ENCODE data around the gene SON.
"Not testable (repeated sequence)": the region's sequence is repeated elsewhere in the genome, so short reads cannot be mapped to it uniquely, and the experiment has no call there.

The SON gene

DNA sequence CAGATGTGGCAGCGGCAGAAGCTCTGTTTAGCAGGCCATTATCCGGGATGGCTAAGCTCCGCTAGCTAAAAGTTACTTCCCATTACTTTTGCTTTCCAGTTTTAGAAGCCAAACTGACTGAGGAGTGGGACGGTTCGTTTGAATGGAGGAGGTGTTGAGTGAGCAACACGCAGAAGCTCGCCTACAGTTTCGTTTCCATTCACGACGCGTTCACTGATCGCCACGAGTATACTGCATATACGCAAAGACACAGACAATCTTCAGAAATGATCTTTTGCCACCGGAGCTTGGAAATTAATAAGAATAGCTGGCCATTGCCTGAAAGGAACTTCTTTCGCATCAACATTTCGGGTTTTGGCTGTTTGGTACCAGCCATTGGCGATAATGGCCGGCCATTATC, 14.6 kb downstream of the SON start:
- Histone ChIP-seq H3K4me1 (ENCODE audit: control insufficient read depth in 1 of 2, insufficient read depth in 2 of 2, low read length in 2 of 2) (peaks cover 0 to 24% of the 10 kb centered on the region in 2 donors), H3K36me3 (ENCODE audit: control insufficient read depth in 1 of 2, insufficient read depth in 2 of 2, low read length in 2 of 2) (peaks cover 71 to 81% of the 10 kb centered on the region in 2 donors)

DNA sequence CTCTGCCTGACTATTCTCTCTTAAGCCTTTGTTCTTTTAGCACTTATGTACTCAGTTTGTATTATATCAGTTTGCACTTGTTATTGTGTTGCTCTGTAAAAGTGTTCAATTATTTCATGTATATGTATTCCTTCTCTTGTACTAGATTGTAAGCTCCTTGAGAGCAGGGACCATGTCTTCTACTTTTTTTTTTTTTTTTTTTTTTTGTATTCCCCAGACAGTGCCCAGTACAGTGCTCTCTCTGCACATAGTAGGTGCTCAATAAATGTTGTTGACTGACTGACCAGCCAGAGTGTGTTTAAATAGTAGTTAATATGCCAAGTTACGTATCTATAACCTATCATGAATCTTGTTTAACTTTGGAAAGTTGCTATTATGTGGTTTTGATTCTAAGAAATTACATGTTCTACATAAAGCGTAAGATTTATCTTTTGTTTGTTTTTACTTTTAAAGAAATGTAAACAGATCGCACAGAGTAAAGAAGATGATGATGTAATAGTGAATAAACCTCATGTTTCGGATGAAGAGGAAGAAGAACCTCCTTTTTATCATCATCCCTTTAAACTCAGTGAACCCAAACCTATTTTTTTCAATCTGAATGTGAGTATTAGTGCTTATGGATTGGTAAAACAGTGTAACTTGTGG, 16.1 kb downstream of the SON start:
- Histone ChIP-seq H3K4me3 (ENCODE audit: low read depth in 1 of 2, low read length in 2 of 2) (no peak overlapping the region), H3K9me3 (ENCODE audit: control insufficient read depth in 1 of 2, low read length in 2 of 2) (no peaks in the 10 kb centered on the region), H3K4me1 (ENCODE audit: control insufficient read depth in 1 of 2, insufficient read depth in 2 of 2, low read length in 2 of 2) (peaks cover 0 to 24% of the 10 kb centered on the region in 2 donors), H3K36me3 (ENCODE audit: control insufficient read depth in 1 of 2, insufficient read depth in 2 of 2, low read length in 2 of 2) (peaks cover 56 to 79% of the 10 kb centered on the region in 2 donors), H3K27ac (ENCODE audit: low read length) (no peak overlapping the region), H3K27me3 (ENCODE audit: low read depth, low read length) (no peaks in the 10 kb centered on the region)

More for the DNA sequence above, 14.6 kb downstream of the SON start:
- no peaks in the 10 kb centered on the region for H3K9me3 ChIP-seq (ENCODE audit: control insufficient read depth in 1 of 2, low read length in 2 of 2)
- no peaks in the 10 kb centered on the region for H3K27me3 ChIP-seq (ENCODE audit: low read depth, low read length)
- no peak overlapping the region for H3K27ac ChIP-seq (ENCODE audit: low read length)
- H3K4me3 ChIP-seq (ENCODE audit: low read depth in 1 of 2, low read length in 2 of 2) = no peak overlapping the region

DNA sequence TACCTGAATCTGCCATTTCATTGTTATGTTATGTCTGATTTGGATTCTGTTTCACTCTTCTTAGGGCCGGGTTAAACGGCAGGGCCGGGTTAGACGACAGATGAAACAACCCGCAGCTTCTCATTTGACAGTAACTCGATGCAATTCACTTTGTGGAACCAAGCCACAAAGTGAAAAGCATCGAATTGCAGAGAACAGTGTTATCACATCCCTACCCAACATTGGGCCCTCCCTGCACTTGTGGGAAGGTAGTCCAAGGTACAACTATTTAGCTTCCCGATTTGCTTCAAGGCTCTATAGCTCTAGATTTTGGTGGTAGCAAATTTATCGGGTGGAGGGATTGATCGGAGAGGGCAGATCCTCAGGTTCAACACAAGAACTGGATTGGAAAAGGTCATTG, 17.0 kb downstream of the SON start:
- Histone ChIP-seq H3K27me3 (ENCODE audit: low read depth, low read length) (no peaks in the 10 kb centered on the region), H3K27ac (ENCODE audit: low read length) (no peak overlapping the region), H3K36me3 (ENCODE audit: control insufficient read depth in 1 of 2, insufficient read depth in 2 of 2, low read length in 2 of 2) (peaks cover 47 to 75% of the 10 kb centered on the region in 2 donors), H3K4me1 (ENCODE audit: control insufficient read depth in 1 of 2, insufficient read depth in 2 of 2, low read length in 2 of 2) (peaks cover 0 to 24% of the 10 kb centered on the region in 2 donors), H3K9me3 (ENCODE audit: control insufficient read depth in 1 of 2, low read length in 2 of 2) (no peaks in the 10 kb centered on the region), H3K4me3 (ENCODE audit: low read depth in 1 of 2, low read length in 2 of 2) (no peak overlapping the region)

DNA sequence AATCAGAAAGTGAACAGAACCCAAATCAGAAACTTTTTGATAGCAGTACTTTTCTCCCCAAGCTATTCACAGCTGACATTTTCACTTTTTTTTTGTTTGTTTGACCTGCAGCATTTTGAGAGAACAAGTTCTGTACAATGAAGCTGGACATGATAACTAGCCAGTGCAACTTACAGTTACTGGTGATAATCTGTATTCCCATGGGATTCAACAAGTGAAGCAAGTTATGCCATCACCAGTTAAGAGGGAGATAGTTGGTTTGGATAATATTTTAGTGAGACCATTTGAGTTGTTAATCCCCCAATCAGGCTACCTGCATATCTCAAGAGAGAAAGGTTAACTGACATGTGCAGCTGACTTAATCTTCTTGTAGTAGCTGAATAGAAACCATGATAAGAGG, 18.1 kb downstream of the SON start:
- Histone ChIP-seq H3K27ac (ENCODE audit: low read length) (no peak overlapping the region), H3K9me3 (ENCODE audit: control insufficient read depth in 1 of 2, low read length in 2 of 2) (no peaks in the 10 kb centered on the region), H3K4me1 (ENCODE audit: control insufficient read depth in 1 of 2, insufficient read depth in 2 of 2, low read length in 2 of 2) (peaks cover 0 to 20% of the 10 kb centered on the region in 2 donors), H3K27me3 (ENCODE audit: low read depth, low read length) (no peaks in the 10 kb centered on the region), H3K4me3 (ENCODE audit: low read depth in 1 of 2, low read length in 2 of 2) (no peak overlapping the region), H3K36me3 (ENCODE audit: control insufficient read depth in 1 of 2, insufficient read depth in 2 of 2, low read length in 2 of 2) (peaks cover 46 to 69% of the 10 kb centered on the region in 2 donors)

DNA sequence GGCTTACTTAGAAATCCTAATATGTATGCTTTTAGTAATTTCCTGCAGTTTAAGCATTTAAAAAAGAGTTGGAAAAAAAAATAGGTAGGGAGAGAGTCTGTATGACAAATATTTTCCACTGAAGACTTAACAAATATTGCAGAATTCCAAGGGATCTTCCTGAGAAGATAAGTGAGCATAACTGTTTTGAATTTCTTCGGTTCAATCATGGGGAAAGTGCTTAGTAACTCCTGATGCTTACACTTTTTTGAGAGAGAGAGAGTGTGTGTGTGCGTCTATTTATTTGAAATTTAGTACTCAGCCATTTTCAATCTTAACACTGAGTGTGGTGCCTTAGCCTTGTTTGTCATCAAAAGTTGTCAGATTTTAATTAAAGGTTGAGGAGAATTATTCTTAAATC, 18.5 kb downstream of the SON start:
- Histone ChIP-seq H3K36me3 (ENCODE audit: control insufficient read depth in 1 of 2, insufficient read depth in 2 of 2, low read length in 2 of 2) (peaks cover 44 to 69% of the 10 kb centered on the region in 2 donors), H3K27me3 (ENCODE audit: low read depth, low read length) (no peaks in the 10 kb centered on the region), H3K4me1 (ENCODE audit: control insufficient read depth in 1 of 2, insufficient read depth in 2 of 2, low read length in 2 of 2) (peaks cover 0 to 16% of the 10 kb centered on the region in 2 donors), H3K9me3 (ENCODE audit: control insufficient read depth in 1 of 2, low read length in 2 of 2) (no peaks in the 10 kb centered on the region), H3K4me3 (ENCODE audit: low read depth in 1 of 2, low read length in 2 of 2) (no peak overlapping the region), H3K27ac (ENCODE audit: low read length) (no peak overlapping the region)

DNA sequence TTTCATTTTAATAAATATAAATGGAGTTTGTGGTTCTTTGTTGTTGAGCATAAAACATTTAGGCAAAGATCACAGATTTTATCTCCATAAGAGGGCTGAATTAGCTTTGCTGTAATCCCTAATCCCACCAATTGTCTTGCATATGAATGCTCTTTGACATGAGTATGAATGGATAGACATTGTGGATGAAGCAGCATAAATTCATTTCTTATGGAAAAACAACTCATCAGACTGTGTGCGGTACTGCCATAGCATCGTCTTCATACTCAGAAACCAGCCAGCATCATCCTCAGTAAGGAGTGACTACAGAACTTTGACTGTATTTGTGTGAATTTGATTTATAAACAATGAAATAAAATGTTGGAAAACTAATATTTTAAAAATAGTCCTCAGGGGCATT, 19.6 kb downstream of the SON start:
- H3K27me3 ChIP-seq (ENCODE audit: low read depth, low read length) = no peaks in the 10 kb centered on the region
- no peak overlapping the region for H3K27ac ChIP-seq (ENCODE audit: low read length)
- peaks cover 0 to 15% of the 10 kb centered on the region in 2 donors for H3K4me1 ChIP-seq (ENCODE audit: control insufficient read depth in 1 of 2, insufficient read depth in 2 of 2, low read length in 2 of 2)
- H3K9me3 ChIP-seq (ENCODE audit: control insufficient read depth in 1 of 2, low read length in 2 of 2) = no peaks in the 10 kb centered on the region
- H3K4me3 ChIP-seq (ENCODE audit: low read depth in 1 of 2, low read length in 2 of 2) = no peak overlapping the region
- peaks cover 42 to 65% of the 10 kb centered on the region in 2 donors for H3K36me3 ChIP-seq (ENCODE audit: control insufficient read depth in 1 of 2, insufficient read depth in 2 of 2, low read length in 2 of 2)

DNA sequence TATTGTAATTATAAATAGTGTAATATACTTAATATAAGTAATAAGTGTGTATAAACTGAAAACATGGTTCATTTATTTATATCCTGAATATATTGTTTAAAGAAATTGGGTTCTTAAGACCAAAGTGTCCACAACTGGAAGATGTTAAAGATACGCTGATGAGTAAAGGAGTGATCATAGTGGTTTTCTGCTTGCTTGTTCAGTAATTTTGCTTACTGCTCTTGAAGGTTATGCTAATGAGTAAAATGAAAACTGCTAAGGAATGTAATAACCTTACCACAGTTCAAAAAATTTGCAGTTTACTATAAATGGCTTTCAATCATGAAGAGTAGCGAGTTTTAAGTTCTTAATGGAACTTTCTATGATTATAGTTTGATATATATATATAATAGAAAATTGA, 23.7 kb downstream of the SON start:
- no peaks in the 10 kb centered on the region for H3K27me3 ChIP-seq (ENCODE audit: low read depth, low read length)
- no peak overlapping the region for H3K4me3 ChIP-seq (ENCODE audit: low read depth in 1 of 2, low read length in 2 of 2)
- H3K9me3 ChIP-seq (ENCODE audit: control insufficient read depth in 1 of 2, low read length in 2 of 2) = no peaks in the 10 kb centered on the region
- H3K4me1 ChIP-seq (ENCODE audit: control insufficient read depth in 1 of 2, insufficient read depth in 2 of 2, low read length in 2 of 2) = peaks cover 0 to 5% of the 10 kb centered on the region in 2 donors
- H3K36me3 ChIP-seq (ENCODE audit: control insufficient read depth in 1 of 2, insufficient read depth in 2 of 2, low read length in 2 of 2) = peaks cover 23 to 55% of the 10 kb centered on the region in 2 donors
- no peak overlapping the region for H3K27ac ChIP-seq (ENCODE audit: low read length)

DNA sequence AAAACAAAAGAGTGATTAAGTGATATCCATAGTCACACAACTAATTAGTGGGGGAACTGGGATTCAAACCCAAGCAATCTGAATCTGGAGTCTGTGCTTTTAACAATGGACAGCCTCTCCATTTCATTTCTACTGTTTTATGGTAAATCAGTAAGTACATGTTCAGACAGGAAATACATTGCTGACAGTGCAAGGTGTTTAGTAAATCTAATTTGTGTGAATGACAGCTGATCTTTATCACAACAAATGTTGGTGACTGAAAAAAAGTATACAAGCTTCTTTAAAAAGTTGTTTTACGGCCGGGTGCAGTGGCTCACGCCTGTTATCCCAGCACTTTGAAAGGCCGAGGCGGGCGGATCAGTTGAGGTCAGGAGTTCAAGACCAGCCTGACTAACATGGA, 25.1 kb downstream of the SON start:
- Histone ChIP-seq H3K27ac (ENCODE audit: low read length) (no peak overlapping the region), H3K27me3 (ENCODE audit: low read depth, low read length) (no peaks in the 10 kb centered on the region), H3K36me3 (ENCODE audit: control insufficient read depth in 1 of 2, insufficient read depth in 2 of 2, low read length in 2 of 2) (peaks cover 29 to 55% of the 10 kb centered on the region in 2 donors), H3K9me3 (ENCODE audit: control insufficient read depth in 1 of 2, low read length in 2 of 2) (no peaks in the 10 kb centered on the region), H3K4me3 (ENCODE audit: low read depth in 1 of 2, low read length in 2 of 2) (no peak overlapping the region), H3K4me1 (ENCODE audit: control insufficient read depth in 1 of 2, insufficient read depth in 2 of 2, low read length in 2 of 2) (peaks cover 5 to 16% of the 10 kb centered on the region in 2 donors)

DNA sequence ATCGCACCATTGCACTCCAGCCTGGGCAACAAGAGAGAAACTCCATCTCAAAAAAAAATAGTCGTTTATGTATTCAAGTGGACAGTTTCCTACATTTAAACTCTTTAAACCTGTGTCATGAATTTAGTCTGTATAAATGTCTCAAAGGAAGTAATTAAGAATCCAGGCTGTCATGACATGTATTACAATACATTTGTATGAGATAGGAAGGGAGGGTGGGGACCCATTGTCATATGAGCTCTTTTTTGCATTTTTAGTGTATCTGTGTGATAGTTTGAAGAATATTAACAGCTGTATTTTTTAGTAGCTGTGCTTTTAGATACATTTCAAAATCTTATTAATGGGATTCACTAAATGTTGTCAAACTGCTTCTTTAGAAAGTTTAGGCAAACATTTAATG, 25.6 kb downstream of the SON start:
- Histone ChIP-seq H3K4me1 (ENCODE audit: control insufficient read depth in 1 of 2, insufficient read depth in 2 of 2, low read length in 2 of 2) (peaks cover 5 to 20% of the 10 kb centered on the region in 2 donors), H3K9me3 (ENCODE audit: control insufficient read depth in 1 of 2, low read length in 2 of 2) (no peaks in the 10 kb centered on the region), H3K27ac (ENCODE audit: low read length) (no peak overlapping the region), H3K36me3 (ENCODE audit: control insufficient read depth in 1 of 2, insufficient read depth in 2 of 2, low read length in 2 of 2) (peaks cover 32 to 56% of the 10 kb centered on the region in 2 donors), H3K4me3 (ENCODE audit: low read depth in 1 of 2, low read length in 2 of 2) (no peak overlapping the region), H3K27me3 (ENCODE audit: low read depth, low read length) (no peaks in the 10 kb centered on the region)

DNA sequence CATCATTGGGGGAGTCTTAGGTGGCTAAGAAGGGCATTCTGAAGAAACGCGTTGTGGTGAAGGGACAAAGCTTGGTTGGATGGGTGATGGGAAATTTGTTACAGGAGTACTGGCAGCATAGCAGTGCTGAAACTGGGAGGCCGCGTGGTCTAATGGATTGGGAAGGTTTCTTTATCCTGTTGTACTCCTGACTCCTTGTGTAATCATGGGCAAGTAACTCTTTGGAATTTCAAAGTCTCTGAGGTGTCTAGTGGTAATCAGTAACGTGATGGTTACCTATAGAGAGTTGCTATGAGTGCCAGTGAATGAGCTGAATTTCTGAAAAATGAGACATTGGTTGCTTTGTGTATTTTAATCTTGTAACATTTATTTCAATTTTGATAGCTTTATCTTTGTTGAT, 27.2 kb downstream of the SON start:
- Histone ChIP-seq H3K9me3 (ENCODE audit: control insufficient read depth in 1 of 2, low read length in 2 of 2) (no peaks in the 10 kb centered on the region), H3K4me3 (ENCODE audit: low read depth in 1 of 2, low read length in 2 of 2) (no peak overlapping the region), H3K4me1 (ENCODE audit: control insufficient read depth in 1 of 2, insufficient read depth in 2 of 2, low read length in 2 of 2) (peaks cover 5 to 20% of the 10 kb centered on the region in 2 donors), H3K27ac (ENCODE audit: low read length) (no peak overlapping the region), H3K36me3 (ENCODE audit: control insufficient read depth in 1 of 2, insufficient read depth in 2 of 2, low read length in 2 of 2) (peaks cover 46 to 61% of the 10 kb centered on the region in 2 donors), H3K27me3 (ENCODE audit: low read depth, low read length) (no peaks in the 10 kb centered on the region)

DNA sequence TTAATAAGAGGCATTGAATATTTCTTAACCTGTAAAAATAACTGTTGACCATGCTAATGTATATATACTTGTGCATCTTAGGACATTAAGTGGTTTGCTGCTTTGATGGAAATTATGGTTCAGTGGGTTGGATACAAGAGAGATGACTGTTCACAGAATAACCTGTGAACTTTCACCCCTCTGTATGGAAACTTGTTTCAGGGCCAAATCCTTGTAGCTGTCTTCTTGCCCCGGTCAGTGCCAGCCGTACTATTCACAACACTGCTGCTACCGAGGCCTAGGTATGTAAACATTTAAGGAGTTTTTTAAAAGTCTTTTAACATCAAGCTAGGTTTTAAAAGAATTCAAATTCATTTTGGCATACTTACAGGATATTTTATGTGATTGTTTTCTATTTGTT, 29.5 kb downstream of the SON start:
- peaks cover 59 to 71% of the 10 kb centered on the region in 2 donors for H3K36me3 ChIP-seq (ENCODE audit: control insufficient read depth in 1 of 2, insufficient read depth in 2 of 2, low read length in 2 of 2)
- H3K4me1 ChIP-seq (ENCODE audit: control insufficient read depth in 1 of 2, insufficient read depth in 2 of 2, low read length in 2 of 2) = peaks cover 5 to 20% of the 10 kb centered on the region in 2 donors
- H3K27ac ChIP-seq (ENCODE audit: low read length) = no peak overlapping the region

DNA sequence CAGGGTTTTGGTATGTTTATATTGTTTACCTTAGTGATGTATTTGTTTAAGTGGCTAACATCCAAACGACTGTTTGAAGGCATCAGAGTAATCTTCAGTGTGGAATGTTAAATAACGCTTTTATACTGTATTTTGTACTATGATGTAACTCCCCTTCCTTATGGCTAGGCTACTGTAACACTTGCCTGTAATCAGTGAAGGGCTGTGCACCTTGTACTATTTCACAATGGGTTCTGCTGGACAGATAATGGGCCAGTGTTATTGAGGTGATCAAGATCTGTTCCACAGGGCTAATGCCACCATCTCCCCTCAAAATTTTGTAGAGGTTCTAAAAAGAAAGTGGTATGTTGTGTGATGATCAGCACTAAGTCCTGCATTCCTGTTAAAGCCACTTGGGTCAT, 33.9 kb downstream of the SON start:
- H3K9me3 ChIP-seq (ENCODE audit: control insufficient read depth in 1 of 2, low read length in 2 of 2); H3K27ac ChIP-seq (ENCODE audit: low read length); H3K27me3 ChIP-seq (ENCODE audit: low read depth, low read length); H3K4me3 ChIP-seq (ENCODE audit: low read depth in 1 of 2, low read length in 2 of 2): not testable (repeated sequence)
- peaks cover 43 to 45% of the 10 kb centered on the region in 2 donors for H3K36me3 ChIP-seq (ENCODE audit: control insufficient read depth in 1 of 2, insufficient read depth in 2 of 2, low read length in 2 of 2)
- H3K4me1 ChIP-seq (ENCODE audit: control insufficient read depth in 1 of 2, insufficient read depth in 2 of 2, low read length in 2 of 2) = peaks cover 5 to 16% of the 10 kb centered on the region in 2 donors

More for the DNA sequence above, 29.5 kb downstream of the SON start:
- no peaks in the 10 kb centered on the region for H3K27me3 ChIP-seq (ENCODE audit: low read depth, low read length)
- H3K9me3 ChIP-seq (ENCODE audit: control insufficient read depth in 1 of 2, low read length in 2 of 2) = no peaks in the 10 kb centered on the region
- no peak overlapping the region for H3K4me3 ChIP-seq (ENCODE audit: low read depth in 1 of 2, low read length in 2 of 2)
